GM12892 (cell line): ENCODE data around the gene MAGI2.

ENCODE experiments used
- POLR2A ChIP-seq: IDR thresholded peaks from 2 replicates; pipeline ENCODE4 v1.6.1; 2011; ENCODE audit warnings: low read depth, low read length, control low read depth
- POLR2AphosphoS5 ChIP-seq: IDR thresholded peaks from 2 replicates; pipeline ENCODE4 v1.6.1; 2011; ENCODE audit warnings: low read depth, low read length, control low read depth
- TAF1 ChIP-seq: IDR thresholded peaks from 2 replicates; pipeline ENCODE4 v1.6.1; 2011; ENCODE audit warnings: low read depth, mild to moderate bottlenecking, control low read depth, low read length, borderline replicate concordance

GRCh38 chr7:79078273-79078672 lies 375.2 kb downstream of the MAGI2 start:
- TF ChIP-seq POLR2AphosphoS5 (no peak), POLR2A (no peak), TAF1 (no peak)
